Lung (tissue), 12 donors: Measurements from ENCODE around the gene ADRA2A. TPM values are rescaled to one million over a fixed set of nuclear protein-coding genes. Genes with fewer than 3 reads are reported as not detected.

ENCODE experiments used
- ATAC-seq: fragments of 200-7000 bp; cut with Tn5 transposase; one replicate; pipeline ENCODE4 v1.9.1; 2020; ENCODE audit warnings: moderate number of reproducible peaks; ENCODE audit not compliant: insufficient read depth, low FRiP score
- DNase-seq, 3 donors: peaks; one replicate each; pipeline ENCODE4 v3.0.0-alpha.2; 2013 to 2017
- H3K27ac ChIP-seq, 2 donors: one replicate each; pipeline ENCODE4 v1.5.1; 2013; ENCODE audit warnings: mild to moderate bottlenecking in 2 of 2, moderate library complexity in 2 of 2, control low read depth in 1 of 2, inconsistent platforms in 1 of 2, low read depth in 1 of 2, low read length in 1 of 2
- H3K27me3 ChIP-seq, 3 donors: one replicate each; pipeline ENCODE4 v1.5.1; 2013; ENCODE audit warnings: low read length in 2 of 3; ENCODE audit not compliant: control insufficient read depth in 3 of 3, insufficient read depth in 3 of 3
- H3K36me3 ChIP-seq, 4 donors: one replicate each; pipeline ENCODE4 v1.5.1; 2013; ENCODE audit warnings: low read length in 4 of 4, mild to moderate bottlenecking in 1 of 4, moderate library complexity in 1 of 4; ENCODE audit not compliant: control insufficient read depth in 4 of 4, insufficient read depth in 4 of 4
- H3K4me1 ChIP-seq, 5 donors: one replicate each; pipeline ENCODE4 v1.5.1; 2013; ENCODE audit warnings: low read length in 5 of 5, mild to moderate bottlenecking in 2 of 5, moderate library complexity in 1 of 5; ENCODE audit not compliant: control insufficient read depth in 5 of 5, insufficient read depth in 5 of 5
- H3K4me3 ChIP-seq: one replicate; pipeline ENCODE4 v1.5.1; 2013; ENCODE audit warnings: mild to moderate bottlenecking, control low read depth, moderate library complexity
- H3K9ac ChIP-seq, 2 donors: one replicate each; pipeline ENCODE4 v1.5.1; 2013; ENCODE audit warnings: low read length in 2 of 2, control low read depth in 1 of 2; ENCODE audit not compliant: insufficient read depth in 1 of 2
- H3K9me3 ChIP-seq, 4 donors: one replicate each; pipeline ENCODE4 v1.5.1; 2013; ENCODE audit warnings: low read length in 3 of 4, mild to moderate bottlenecking in 1 of 4, moderate library complexity in 1 of 4; ENCODE audit not compliant: control insufficient read depth in 4 of 4, insufficient read depth in 3 of 4
- CTCF ChIP-seq: IDR thresholded peaks from 2 replicates; pipeline ENCODE4 v1.5.1; 2012; ENCODE audit warnings: mild to moderate bottlenecking; ENCODE audit errors: control extremely low read depth, extremely low read depth
- WGBS, 2 donors: extraction: QIAGEN DNeasy Blood & Tissue Kit; methylation state at CpG; one replicate each; pipeline ENCODE4 v1.1.7; 2013; 5-methylcytosine and 5-hydroxymethylcytosine counted together
- polyA plus RNA-seq, 2 donors: library from polyadenylated mRNA; stranded (reverse); fragments of 200-250 nt; gene quantifications; one replicate each; pipeline ENCODE4 v1.2.1, GENCODE V29; 2013
- total RNA-seq, 2 donors: library from RNA; depleted of rRNA in 1 of 2; stranded (reverse); fragments of >200 nt in 1 of 2; gene quantifications; one replicate each; pipeline ENCODE4 v1.2.1, GENCODE V29; 2014 to 2021
- donor health status: control.
- donor health status: control.
- donor health status: Bipolar disorder and iron deficiency.
- donor health status: healthy.
- donor health status: DM: yes; HTN: yes; CAD: no.

ADRA2A gene
- total and polyA plus RNA-seq, 4 donors: 0.37 to 9.8 (median 1.6) TPM

GRCh38 chr10:111104811-111105210 lies 28.0 kb downstream of the ADRA2A start:
- H3K9ac ChIP-seq: no peak overlapping the region
- WGBS, 2 donors: 96% methylated on average over 20 of the region's 20 CpGs
- no peaks in the 10 kb centered on the region for H3K36me3 ChIP-seq
- ATAC-seq: no peak
- TF ChIP-seq CTCF: no peak
- no peak overlapping the region for H3K4me3 ChIP-seq
- no peaks in the 10 kb centered on the region for H3K9me3 ChIP-seq
- no peak overlapping the region for H3K27ac ChIP-seq
- peaks cover 0 to 3% (median 0%) of the 10 kb centered on the region in 3 donors for H3K27me3 ChIP-seq
- no peaks in the 10 kb centered on the region for H3K4me1 ChIP-seq
- no peak for DNase-seq

GRCh38 chr10:111106081-111106480 lies 29.3 kb downstream of the ADRA2A start:
- 92 to 93% methylated on average over 8 of the region's 8 CpGs for WGBS, 2 donors
- no peaks in the 10 kb centered on the region for H3K9me3 ChIP-seq
- no peak overlapping the region for H3K9ac ChIP-seq
- no peak overlapping the region for H3K27ac ChIP-seq
- TF ChIP-seq CTCF: no peak
- H3K4me3 ChIP-seq: no peak overlapping the region
- H3K36me3 ChIP-seq: no peaks in the 10 kb centered on the region
- no peaks in the 10 kb centered on the region for H3K4me1 ChIP-seq
- ATAC-seq (no peak), DNase-seq (no peak)
- peaks cover 0 to 3% (median 0%) of the 10 kb centered on the region in 3 donors for H3K27me3 ChIP-seq

- TF ChIP-seq CTCF: no peak
- DNase-seq (no peak), ATAC-seq (no peak)
- no peaks in the 10 kb centered on the region for H3K4me1 ChIP-seq
- 72 to 77% methylated on average over 4 of the region's 4 CpGs for WGBS, 2 donors
- H3K9me3 ChIP-seq: no peaks in the 10 kb centered on the region
- H3K36me3 ChIP-seq: no peaks in the 10 kb centered on the region
- H3K9ac ChIP-seq: no peak overlapping the region
- H3K4me3 ChIP-seq: no peak overlapping the region
- peaks cover 0 to 3% (median 0%) of the 10 kb centered on the region in 3 donors for H3K27me3 ChIP-seq
- H3K27ac ChIP-seq: no peak overlapping the region
These were observed 30.2 kb downstream of the ADRA2A start for GRCh38 chr10:111107023-111107422.

GRCh38 chr10:111107846-111108245 lies 31.0 kb downstream of the ADRA2A start:
- Histone ChIP-seq H3K27me3 (peaks cover 0 to 3% (median 0%) of the 10 kb centered on the region in 3 donors), H3K4me3 (no peak overlapping the region), H3K9me3 (no peaks in the 10 kb centered on the region), H3K9ac (no peak overlapping the region), H3K4me1 (no peaks in the 10 kb centered on the region), H3K27ac (no peak overlapping the region), H3K36me3 (no peaks in the 10 kb centered on the region)
- WGBS, 2 donors: 73 to 91% methylated on average over 4 of the region's 4 CpGs
- ATAC-seq (no peak), DNase-seq (no peak)
- TF ChIP-seq CTCF: no peak
